Transverse colon (tissue), 3 donors: ENCODE data around the gene PAFAH2.

Experiments
- CTCF ChIP-seq, 5 experiments: fragments of 200-600 bp in 3 of 5; fragments of 450-650 bp in 2 of 5; sonication (generic) in 3 of 5; IDR thresholded peaks; 1 replicate in 2 of 5; 2 replicates in 3 of 5; pipeline ENCODE4 v1.5.1; 2016 to 2017; ENCODE audit warnings: antibody characterized with exemption in 5 of 5, inconsistent platforms in 3 of 5, mild to moderate bottlenecking in 2 of 5, moderate library complexity in 1 of 5
- POLR2A ChIP-seq: fragments of 450-650 bp; IDR thresholded peaks from one replicate; pipeline ENCODE4 v1.6.1; 2016; ENCODE audit warnings: antibody characterized with exemption, mild to moderate bottlenecking, moderate library complexity

- TF ChIP-seq CTCF (IDR thresholded peaks at IDR 0.05) (no peak), POLR2A (no peak)
Measured at GRCh38 chr1:25911162-25911561, 86.7 kb downstream of the PAFAH2 start.
